Measurements from ENCODE around the gene APCDD1.

- TF ChIP-seq CTCF (IDR thresholded peaks at IDR 0.05; ENCODE audit: low read depth, low read length, poor library complexity, severe bottlenecking), result no peak
- no peak for TF ChIP-seq EZH2phosphoT487 (IDR thresholded peaks at IDR 0.05; ENCODE audit: borderline replicate concordance, low read length)
These were observed 18.3 kb upstream of the APCDD1 start for GRCh38 chr18:10436160-10436559.
